Measurements from ENCODE around the gene IL17RD.
A peak's percentile ranks its signal among the peaks of the same experiment; 100 is the strongest.

Gene IL17RD

GRCh38 chr3:57151749-57152148 is 13.4 kb downstream of the IL17RD start:
- TF ChIP-seq CTCF (IDR thresholded peaks at IDR 0.05; ENCODE audit: low read depth, low read length, missing control alignments), result no peak
- in situ Hi-C loops (cut with HindIII; ENCODE audit: low pct_ligation_motif_present, low sequenced_read_pairs), result no loop called here
- H3K27me3 ChIP-seq (replicated peaks), result no peaks in the 10 kb centered on the region
- no peak overlapping the region for H3K4me3 ChIP-seq (ENCODE audit: low read depth, low read length)
- DNase-seq, result no peak
- no peak overlapping the region for H3K27ac ChIP-seq
- H3K36me3 ChIP-seq (replicated peaks), result no peaks in the 10 kb centered on the region

DNA sequence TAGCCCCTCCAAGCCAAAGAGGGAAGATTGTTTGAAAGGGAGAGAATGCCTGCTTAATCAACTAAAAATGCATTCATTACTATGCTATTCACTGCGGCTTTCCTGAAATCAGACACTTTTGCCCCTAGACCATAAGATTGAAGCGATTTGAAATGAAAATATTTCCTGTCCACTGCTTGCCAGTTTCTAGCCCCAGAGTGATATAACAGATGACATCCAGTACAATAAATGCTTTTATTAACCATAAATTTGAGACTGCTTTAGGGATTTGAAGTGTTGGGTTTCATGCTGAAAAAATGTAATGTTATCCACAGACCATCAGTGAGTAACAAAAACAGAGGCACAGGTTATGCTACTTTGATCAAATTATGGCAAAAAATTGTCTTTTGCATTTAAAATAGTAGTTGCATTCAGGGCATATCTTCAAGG is 14.1 kb downstream of the IL17RD start:
- Histone ChIP-seq H3K27ac (no peak overlapping the region), H3K36me3 (replicated peaks) (no peaks in the 10 kb centered on the region), H3K4me3 (ENCODE audit: low read depth, low read length) (no peak overlapping the region), H3K27me3 (replicated peaks) (no peaks in the 10 kb centered on the region)
- TF ChIP-seq CTCF (IDR thresholded peaks at IDR 0.05; ENCODE audit: low read depth, low read length, missing control alignments), result no peak
- in situ Hi-C loops (cut with HindIII; ENCODE audit: low pct_ligation_motif_present, low sequenced_read_pairs), result no loop called here
- peak; percentile 40 for DNase-seq

DNA sequence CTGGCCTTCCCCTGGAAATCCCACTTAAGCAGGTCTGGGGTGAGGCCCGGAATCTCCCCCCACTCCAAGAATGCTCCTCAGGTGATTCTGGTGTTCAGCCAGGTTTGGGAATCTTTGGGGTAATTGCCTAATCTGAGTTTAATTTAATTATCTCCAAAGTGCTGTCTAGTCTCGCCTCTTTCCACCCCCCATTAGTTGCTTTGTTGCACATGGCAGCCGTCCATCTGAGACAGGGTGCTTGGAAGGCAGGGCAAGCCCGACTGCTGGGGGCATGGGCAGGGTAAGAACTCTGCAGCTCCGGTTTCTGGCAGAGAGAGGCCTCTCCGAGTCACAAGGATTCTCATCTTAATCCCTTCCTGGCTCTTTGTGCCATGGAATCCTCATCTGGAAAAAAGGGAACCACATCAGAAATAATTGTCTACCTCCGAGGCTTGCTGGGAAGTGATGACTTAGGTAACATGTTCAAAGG is 15.0 kb downstream of the IL17RD start:
- in situ Hi-C loops (cut with HindIII; ENCODE audit: low pct_ligation_motif_present, low sequenced_read_pairs), result no loop called here
- TF ChIP-seq CTCF (IDR thresholded peaks at IDR 0.05; ENCODE audit: low read depth, low read length, missing control alignments), result no peak
- H3K27me3 ChIP-seq (replicated peaks), result no peaks in the 10 kb centered on the region
- DNase-seq, result no peak
- H3K36me3 ChIP-seq (replicated peaks), result no peaks in the 10 kb centered on the region
- H3K4me3 ChIP-seq (ENCODE audit: low read depth, low read length), result no peak overlapping the region
- H3K27ac ChIP-seq, result no peak overlapping the region

- H3K27me3 ChIP-seq (replicated peaks), result no peaks in the 10 kb centered on the region
- H3K36me3 ChIP-seq (replicated peaks), result no peaks in the 10 kb centered on the region
- in situ Hi-C loops (cut with HindIII; ENCODE audit: low pct_ligation_motif_present, low sequenced_read_pairs), result no loop called here
- no peak overlapping the region for H3K4me3 ChIP-seq (ENCODE audit: low read depth, low read length)
- no peak for DNase-seq
- no peak for TF ChIP-seq CTCF (IDR thresholded peaks at IDR 0.05; ENCODE audit: low read depth, low read length, missing control alignments)
- H3K27ac ChIP-seq, result no peak overlapping the region
These were observed 18.1 kb downstream of the IL17RD start for GRCh38 chr3:57147071-57147470.

- no peak for TF ChIP-seq CTCF (IDR thresholded peaks at IDR 0.05; ENCODE audit: low read depth, low read length, missing control alignments)
- H3K27me3 ChIP-seq (replicated peaks), result no peaks in the 10 kb centered on the region
- DNase-seq, result no peak
- in situ Hi-C loops (cut with HindIII; ENCODE audit: low pct_ligation_motif_present, low sequenced_read_pairs), result no loop called here
- H3K27ac ChIP-seq, result no peak overlapping the region
- H3K36me3 ChIP-seq (replicated peaks), result no peaks in the 10 kb centered on the region
- H3K4me3 ChIP-seq (ENCODE audit: low read depth, low read length), result no peak overlapping the region
These were observed 19.3 kb downstream of the IL17RD start for GRCh38 chr3:57145852-57146251.

DNA sequence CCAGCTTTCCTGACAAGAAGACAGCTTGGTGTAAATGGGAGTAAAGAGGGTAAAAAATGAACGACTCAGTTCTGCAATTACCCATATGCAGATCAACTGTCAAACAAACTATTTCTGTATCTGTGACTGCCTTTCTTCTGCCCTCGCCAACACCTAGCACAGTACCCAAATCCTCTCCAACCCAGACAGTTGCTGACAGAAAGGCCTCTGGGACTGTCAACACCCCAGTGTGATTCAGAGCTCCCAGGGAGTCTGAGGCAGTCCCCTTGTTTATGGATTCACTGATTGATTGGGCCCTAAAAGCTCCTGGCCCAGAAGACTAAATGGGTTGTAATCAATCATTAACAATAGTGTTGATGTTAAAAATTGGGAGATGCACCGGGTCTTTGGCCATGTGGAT is 20.2 kb downstream of the IL17RD start:
- no peak for TF ChIP-seq CTCF (IDR thresholded peaks at IDR 0.05; ENCODE audit: low read depth, low read length, missing control alignments)
- no peak for DNase-seq
- in situ Hi-C loops (cut with HindIII; ENCODE audit: low pct_ligation_motif_present, low sequenced_read_pairs), result no loop called here
- no peaks in the 10 kb centered on the region for H3K36me3 ChIP-seq (replicated peaks)
- no peak overlapping the region for H3K27ac ChIP-seq
- no peak overlapping the region for H3K4me3 ChIP-seq (ENCODE audit: low read depth, low read length)
- no peaks in the 10 kb centered on the region for H3K27me3 ChIP-seq (replicated peaks)

All from brain microvascular endothelial cell (primary cell).